Dedifferentiated amniotic fluid mesenchymal stem cell (primary cell): ENCODE results near the gene PSME3.

ENCODE experiments used
- DNase-seq: peaks from one replicate; pipeline ENCODE4 v3.0.0-alpha.2; 2016; ENCODE audit errors: extremely low spot score

PSME3 gene

DNA sequence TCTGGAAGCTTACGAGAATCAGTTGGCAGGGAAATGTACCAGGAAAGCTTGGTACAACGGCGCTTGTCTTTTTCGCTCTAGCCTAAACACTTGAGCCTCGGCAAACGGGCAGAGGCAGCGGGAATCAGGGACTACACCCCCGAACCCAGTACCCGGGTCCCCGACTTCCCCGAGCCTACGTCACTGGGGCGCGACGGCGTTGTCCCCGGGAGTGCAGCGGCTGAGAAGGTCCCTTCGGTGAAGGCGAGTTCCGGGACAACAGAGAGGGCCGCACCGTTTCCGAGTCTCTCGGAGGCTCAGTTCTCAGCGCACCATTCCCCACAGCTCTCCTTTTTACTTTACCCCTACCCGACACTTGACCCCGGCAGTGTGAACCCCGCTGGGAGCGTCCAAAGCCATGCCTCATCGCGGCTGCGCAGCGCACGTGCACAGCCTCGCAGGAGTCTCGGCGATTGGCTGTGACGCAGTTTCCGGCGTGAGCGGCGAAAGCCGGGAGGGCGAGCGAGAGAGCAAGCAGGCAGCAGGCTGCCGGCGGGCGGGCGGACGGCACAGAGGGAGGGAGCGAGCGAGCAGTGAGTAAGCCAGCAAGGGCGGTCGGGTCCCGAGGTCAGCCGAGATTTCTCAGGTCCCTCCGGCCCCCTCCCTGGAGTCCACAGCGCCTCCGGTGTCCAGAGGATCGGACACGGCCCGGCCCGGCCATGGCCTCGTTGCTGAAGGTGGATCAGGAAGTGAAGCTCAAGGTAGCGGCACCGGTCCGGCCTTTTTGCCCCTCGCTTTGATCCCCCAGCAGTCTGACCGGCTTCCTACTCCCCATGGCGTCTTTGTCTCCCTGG lies at the start of gene PSME3:
Gene PSME3, plus strand, starts transcription at position 464 of the 833 bp plus-strand sequence. Its CDS starts 235 bp downstream, at position 699.
- DNase-seq: peak; percentile 88

GRCh38 chr17:42783791-42784138 lies 49.4 kb upstream of the PSME3 start:
- DNase-seq: no peak

DNA sequence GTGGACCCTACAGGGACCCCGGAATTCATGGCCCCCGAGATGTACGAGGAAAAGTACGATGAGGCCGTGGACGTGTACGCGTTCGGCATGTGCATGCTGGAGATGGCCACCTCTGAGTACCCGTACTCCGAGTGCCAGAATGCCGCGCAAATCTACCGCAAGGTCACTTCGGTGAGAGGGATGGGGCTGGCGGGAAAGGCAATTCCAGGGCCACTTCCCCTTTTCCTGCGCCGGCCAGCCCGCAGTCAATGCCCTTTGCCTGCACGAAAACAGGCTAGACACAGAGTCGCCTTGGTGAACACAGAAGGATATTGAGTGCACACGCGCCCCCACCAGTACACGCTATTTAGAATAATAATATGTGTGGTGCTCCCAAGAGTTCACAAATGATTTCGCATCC lies 48.8 kb upstream of the PSME3 start:
- no peak for DNase-seq

DNA sequence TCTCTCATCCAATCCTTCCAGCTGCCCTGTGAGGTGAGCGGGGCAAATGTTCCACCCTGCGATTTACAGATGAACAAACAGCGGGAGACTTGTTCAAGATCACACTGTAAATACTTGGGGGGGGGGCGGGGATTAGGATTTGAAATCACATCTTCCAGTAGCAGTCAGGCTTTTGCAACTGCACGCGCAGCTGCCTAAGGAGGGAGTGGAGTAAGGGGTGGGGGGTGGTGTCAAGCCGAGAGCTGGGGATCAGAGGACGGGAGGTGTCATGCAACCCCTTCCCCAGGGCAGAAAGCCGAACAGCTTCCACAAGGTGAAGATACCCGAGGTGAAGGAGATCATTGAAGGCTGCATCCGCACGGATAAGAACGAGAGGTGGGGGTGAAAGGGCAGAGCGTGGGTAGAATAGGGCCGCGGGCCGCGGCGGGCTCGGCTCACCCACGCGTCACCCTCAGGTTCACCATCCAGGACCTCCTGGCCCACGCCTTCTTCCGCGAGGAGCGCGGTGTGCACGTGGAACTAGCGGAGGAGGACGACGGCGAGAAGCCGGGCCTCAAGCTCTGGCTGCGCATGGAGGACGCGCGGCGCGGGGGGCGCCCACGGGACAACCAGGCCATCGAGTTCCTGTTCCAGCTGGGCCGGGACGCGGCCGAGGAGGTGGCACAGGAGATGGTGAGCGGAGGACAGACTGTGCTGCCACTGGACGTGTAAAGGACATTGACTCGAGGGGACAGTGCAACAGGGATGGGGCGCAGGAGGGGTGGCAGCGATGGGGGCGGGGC lies 48.2 kb upstream of the PSME3 start:
- DNase-seq: no peak

GRCh38 chr17:42787266-42787665 lies 45.9 kb upstream of the PSME3 start:
- DNase-seq: no peak

DNA sequence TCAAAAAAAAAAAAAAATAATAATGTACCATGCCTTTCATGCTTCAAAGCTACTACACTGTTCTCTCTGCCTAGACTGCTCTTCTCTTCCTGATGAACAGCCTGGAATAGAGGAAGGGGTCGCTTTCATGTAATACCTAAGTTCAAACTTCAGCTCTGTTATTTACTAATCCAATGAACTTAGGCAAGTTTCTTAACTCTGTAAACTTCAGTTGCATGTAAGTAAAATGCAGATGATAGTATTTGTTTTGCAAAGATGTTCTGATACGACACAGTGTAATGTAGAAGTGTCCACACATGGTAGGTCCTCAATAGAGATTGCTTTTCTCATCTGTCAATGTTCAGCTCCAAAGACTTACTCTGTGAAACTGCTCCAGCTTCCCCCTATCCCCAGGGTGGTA lies 41.2 kb upstream of the PSME3 start:
- no peak for DNase-seq

DNA sequence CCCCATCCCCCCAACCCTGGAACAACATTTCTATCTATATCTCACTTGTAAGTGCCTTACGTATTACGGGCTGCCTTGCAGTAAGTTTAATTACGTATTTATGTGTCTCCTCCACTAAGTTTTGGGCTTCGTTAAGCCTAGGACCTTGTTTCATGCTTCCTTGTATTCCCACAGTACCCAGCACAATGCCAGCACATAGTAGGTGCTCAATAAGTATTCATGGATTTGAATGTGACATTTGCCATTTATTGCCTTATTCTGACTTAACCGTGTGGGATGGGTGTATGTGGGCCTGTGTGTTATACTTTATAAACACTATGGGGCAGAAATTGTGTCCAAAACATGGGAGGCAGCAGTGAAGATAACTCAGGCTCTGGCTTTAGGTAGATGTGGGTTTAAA lies 40.7 kb upstream of the PSME3 start:
- DNase-seq: no peak

DNA sequence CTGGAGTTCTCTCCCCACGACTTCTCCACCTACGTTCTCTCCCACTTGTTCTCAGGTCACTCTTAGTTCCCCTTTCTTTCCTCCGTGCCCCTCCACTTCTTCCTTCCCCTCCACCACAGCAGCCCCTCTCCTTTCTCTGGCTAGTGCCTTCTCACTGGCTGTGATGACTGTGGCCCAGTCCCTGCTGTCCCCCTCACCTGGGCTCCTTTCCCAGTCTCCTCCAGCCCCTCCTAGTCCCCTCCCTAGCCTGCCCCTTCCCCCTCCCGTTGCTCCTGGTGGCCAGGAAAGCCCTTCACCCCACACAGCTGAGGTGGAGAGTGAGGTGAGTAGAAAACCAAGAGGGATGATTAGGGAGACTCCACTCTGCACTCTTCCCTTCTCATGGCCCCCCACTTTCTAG lies 38.1 kb upstream of the PSME3 start:
- DNase-seq: no peak

- DNase-seq: no peak
Observed at GRCh38 chr17:42795465-42795864, 37.7 kb upstream of the PSME3 start.

- DNase-seq: no peak
Observed at GRCh38 chr17:42796066-42796758, 37.0 kb upstream of the PSME3 start.

GRCh38 chr17:42797067-42798007 lies 35.9 kb upstream of the PSME3 start:
- DNase-seq: no peak

- no peak for DNase-seq
Observed at GRCh38 chr17:42798011-42798382, 35.2 kb upstream of the PSME3 start.

DNA sequence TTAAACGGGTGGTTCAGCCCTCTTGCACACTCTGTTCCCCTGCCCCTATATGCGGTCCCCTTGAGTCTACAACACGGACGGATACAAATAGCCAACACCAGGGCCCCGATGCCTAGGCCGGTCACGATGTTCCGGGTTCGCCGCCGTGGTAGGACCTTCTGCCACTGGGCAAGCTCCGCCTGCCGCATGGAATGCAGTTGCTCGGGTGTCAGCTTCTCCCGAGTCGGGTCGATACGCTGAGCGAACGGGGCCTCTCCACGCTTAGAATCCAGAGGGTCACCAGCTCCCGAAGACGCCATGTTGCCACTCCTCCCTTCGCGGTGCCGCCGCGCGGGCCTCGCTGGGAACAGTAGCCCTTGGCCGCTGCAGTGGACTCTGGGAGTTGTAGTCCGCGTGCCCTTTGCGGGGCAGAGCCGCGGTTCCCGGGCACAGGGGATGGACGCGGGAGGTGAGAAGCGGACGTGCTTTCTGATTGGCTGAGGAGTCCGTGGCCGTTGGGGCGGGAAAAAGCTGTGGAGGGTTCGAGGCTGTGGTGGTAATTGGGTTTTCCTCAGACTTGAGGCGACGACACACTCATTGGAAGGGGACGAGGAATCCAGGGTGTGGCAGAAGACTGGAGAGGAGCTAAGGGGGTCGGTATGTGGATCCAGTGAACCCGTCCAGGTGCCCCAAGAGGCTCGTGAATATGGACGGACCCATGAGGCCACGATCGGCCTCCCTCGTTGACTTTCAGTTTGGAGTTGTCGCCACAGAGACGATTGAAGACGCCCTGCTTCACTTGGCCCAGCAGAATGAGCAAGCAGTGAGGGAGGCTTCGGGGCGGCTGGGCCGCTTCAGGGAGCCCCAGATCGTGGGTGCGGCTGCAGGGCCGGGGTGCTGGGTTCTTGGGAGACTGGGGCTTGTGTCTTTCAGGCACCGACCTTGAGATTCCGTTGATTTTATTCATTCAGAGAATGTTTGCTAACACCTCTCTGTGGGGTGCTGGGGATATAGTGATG lies 34.5 kb upstream of the PSME3 start, which contains the start of the genes CNTD1 and COA3:
Gene CNTD1, plus strand, starts transcription at position 479 of the 998 bp plus-strand sequence. Its CDS starts 207 bp downstream, at position 686.
Gene COA3, minus strand, starts transcription at position 322 of the 998 bp plus-strand sequence. Its CDS starts 23 bp downstream, at position 299.
- peak; percentile 78 for DNase-seq

DNA sequence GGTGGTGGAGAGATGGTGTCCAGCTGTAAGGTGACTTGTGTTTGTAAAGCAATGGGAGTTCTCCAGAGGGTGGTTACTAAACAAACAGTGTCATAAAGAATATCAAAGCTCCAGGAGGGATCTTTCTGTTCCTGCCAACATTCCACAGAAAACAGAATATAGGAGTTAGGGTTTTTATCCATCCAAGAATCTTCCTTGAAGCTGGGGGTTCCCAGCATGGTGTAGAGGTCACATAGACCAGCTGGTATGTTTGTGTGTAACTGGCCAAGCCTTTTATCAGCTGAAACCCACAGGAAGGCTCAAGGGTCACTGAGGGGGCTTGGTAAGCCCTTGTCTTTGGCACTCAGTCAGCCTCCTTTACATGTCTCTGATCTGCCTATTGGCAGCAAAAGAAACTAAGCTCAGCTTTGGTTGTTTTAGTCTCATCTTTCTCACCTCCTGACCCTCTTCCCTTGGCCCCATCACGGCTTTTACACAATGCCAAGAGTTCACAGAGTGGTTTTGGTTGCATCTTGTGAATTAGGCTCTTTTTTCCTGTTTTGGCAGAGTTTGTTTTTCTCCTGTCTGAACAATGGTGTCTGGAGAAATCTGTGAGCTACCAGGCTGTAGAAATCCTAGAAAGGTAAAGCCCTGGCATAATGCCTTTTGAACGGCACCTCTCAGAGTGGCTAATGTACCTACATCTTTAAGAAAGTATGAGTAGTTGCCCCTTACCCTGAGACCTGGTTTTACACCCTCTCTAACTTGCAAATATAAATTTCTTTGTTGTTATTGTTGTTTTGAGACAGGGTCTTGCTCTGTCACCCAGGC lies 29.9 kb upstream of the PSME3 start:
- no peak for DNase-seq

DNA sequence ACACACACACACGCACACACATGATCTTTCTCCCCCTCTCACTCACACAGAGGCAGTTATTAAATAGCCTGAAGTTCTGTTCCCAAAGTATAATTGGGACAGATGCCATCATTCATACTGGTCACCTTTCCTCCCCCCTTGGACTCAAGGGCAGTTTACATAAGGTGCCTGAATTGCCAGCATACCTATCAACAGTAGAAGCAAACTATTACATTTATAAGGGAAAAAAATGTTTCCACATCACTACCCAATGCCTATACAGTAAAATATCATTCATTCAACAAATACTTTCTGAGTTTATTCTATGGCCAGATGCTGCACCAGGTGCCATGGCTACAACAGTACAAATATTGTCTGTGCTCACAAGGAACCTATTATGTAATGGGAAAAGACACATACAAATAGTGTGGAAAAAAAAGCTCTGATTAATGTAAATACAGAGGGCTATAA lies 28.3 kb upstream of the PSME3 start:
- DNase-seq: no peak

GRCh38 chr17:42806249-42806648 lies 26.9 kb upstream of the PSME3 start:
- no peak for DNase-seq

GRCh38 chr17:42809250-42809649 lies 23.9 kb upstream of the PSME3 start:
- no peak for DNase-seq

DNA sequence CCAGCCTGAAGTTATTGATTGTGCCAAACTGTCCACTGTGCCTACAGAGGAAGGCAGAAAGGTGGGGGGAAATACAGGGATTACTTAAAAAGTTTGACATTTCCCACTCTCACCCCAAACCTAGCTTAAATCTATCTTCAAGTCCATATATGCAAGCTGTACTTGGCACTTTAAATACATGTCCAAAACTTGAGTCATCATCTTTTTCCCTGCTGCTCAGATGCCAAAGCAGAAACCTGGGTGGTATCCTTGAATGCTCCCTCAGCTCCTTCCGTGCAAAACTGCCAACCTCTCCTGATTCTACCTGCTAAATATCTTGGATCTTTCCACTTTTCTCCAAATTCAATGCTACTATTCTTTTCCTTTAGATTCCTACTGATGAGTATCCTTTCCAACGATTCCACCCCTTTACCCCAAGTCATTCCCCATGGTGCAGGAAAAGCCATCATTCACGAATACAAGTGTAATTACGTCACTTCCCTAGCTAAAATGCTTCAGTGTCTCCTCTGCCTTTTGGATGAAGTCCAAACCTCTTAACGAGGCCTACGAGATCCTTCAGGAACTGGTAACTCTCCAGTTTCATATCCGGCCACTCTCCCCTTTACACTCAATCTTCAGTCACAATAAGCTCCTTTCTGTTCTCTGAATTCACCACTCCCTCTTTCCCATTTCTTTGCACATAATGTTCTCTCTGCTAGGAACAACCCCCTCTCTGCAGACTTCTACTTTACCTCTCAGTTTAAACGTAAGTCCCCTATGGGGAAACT lies 18.4 kb upstream of the PSME3 start:
- DNase-seq: no peak
